GM12873 (cell line): Measurements from ENCODE around the gene HAUS7.

Experiments used
- TF ChIP-seq, protein P1 (sequence below): IDR thresholded peaks from 2 replicates; pipeline ENCODE4 v1.5.1; 2012; ENCODE audit warnings: low read depth, mild to moderate bottlenecking, moderate library complexity, low read length, control low read depth; ENCODE audit not compliant: insufficient read depth; ENCODE audit errors: missing control alignments

Gene HAUS7

DNA sequence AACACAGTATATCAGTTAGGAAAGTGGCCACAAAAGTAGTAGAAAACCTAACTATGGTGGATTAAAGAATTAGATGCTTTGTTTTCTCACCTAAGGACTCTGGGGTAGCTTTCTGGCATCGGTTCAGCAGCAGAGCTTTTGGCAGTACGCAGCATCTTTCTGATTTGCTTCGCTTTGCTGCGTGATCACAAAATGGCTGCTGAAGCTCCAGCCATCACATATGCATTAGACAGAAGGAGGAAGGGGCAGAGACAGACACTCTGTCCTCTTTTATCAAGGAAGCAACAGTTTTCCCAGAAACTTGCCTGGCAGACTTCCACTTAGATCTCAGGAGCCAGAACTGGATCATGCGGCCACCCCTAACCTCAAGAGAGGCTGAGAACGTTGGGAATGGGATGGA, 39.6 kb downstream of the HAUS7 start:
- TF ChIP-seq, protein P1, sequence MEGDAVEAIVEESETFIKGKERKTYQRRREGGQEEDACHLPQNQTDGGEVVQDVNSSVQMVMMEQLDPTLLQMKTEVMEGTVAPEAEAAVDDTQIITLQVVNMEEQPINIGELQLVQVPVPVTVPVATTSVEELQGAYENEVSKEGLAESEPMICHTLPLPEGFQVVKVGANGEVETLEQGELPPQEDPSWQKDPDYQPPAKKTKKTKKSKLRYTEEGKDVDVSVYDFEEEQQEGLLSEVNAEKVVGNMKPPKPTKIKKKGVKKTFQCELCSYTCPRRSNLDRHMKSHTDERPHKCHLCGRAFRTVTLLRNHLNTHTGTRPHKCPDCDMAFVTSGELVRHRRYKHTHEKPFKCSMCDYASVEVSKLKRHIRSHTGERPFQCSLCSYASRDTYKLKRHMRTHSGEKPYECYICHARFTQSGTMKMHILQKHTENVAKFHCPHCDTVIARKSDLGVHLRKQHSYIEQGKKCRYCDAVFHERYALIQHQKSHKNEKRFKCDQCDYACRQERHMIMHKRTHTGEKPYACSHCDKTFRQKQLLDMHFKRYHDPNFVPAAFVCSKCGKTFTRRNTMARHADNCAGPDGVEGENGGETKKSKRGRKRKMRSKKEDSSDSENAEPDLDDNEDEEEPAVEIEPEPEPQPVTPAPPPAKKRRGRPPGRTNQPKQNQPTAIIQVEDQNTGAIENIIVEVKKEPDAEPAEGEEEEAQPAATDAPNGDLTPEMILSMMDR = no peak

DNA sequence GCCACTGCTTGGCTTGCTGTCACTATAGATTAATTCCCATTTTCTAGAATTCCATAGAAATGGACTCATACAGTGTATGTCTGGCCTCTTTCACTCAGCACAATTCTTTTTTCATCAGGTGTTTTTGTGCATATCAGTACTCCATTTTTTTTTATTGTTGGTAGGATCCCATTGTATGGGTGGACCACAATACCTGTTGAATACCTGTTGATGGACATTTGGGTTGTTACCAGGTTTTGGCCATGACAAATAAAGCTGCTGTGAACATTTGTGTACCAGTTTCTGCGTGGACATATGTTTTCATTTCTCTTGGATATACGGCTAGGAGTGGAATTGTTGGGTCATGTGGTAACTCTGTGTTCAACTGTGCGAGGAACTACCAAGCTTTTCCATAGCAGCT, 44.2 kb downstream of the HAUS7 start:
- TF ChIP-seq, protein P1 = no peak

DNA sequence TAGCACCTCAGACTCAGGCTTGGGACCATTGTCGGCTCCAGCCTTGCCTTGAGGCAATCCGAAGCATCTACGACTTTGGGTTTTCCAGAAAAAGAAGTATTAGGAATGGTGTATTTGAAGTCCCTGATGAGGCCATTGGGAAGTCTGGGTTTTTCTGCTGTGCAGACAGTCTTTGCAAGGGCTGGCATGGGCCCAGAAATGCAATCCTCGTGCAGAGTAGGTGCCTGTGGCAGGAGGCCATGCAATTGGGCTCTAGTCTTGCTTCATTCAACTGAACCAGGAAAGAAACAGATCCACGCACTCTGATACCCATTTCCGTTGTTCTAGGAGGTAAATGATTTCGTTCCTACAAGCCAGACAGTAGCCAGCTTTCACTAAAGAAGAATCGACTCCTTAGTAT, 46.7 kb downstream of the HAUS7 start:
- TF ChIP-seq, protein P1 = no peak

DNA sequence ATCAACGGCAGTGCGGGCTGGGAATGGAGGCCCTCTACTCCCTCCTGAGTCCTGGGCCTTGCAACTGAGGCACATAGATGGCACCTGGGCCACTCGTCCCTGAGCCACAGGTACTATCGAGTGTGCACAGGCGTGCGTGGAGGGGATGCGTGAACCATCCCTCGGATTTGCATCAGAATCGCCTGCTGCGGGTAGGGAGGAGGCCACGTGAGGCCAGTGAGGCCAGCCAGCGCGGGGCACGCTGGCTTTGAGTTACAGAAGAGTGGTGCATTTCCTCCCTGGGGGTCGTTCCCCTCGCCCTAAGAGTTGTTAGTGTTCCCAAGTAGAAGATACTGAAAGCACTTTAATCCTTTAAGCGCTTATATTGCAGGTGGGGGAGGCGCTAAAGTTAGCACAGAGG, 48.5 kb downstream of the HAUS7 start:
- TF ChIP-seq, protein P1 = no peak

DNA sequence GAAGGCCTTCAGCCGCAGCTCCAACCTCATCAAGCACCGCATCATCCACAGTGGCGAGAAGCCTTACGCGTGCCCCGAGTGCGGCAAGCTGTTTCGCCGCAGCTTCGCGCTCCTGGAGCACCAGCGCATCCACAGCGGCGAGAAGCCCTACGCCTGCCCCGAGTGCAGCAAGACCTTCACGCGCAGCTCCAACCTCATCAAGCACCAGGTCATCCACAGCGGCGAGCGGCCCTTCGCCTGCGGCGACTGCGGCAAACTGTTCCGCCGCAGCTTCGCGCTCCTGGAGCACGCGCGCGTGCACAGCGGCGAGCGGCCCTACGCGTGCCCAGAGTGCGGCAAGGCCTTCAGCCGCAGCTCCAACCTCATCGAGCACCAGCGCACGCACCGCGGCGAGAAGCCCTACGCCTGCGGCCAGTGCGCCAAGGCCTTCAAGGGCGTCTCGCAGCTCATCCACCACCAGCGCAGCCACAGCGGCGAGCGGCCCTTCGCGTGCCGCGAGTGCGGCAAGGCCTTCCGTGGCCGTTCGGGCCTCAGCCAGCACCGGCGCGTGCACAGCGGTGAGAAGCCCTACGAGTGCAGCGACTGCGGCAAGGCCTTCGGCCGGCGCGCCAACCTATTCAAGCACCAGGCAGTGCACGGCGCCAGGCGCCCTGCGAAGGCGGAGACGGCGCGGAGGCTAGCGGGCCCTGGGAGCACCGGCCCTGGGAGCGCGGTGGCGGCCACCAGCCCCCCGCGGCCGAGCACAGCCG, 49.4 kb downstream of the HAUS7 start:
- TF ChIP-seq, protein P1 = no peak

DNA sequence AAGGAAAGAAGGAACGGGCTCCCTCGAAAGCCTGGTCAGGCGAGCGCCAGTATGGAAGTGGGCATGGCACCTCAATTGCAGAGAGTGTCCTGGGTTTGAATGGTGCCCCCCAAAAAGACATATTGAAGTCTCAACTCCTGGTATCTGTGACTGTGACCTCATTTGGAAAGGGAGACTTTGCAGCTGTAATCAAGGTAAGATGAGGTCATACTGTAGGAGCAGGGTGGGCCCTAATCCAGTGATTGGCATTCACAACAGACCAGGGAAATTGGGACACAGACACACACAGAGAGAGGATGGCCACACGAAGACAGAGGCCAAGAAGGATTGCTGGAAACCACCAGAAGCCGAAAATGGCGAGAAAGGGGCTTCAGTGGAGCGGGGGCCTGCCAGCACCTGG, 52.7 kb downstream of the HAUS7 start:
- TF ChIP-seq, protein P1 = no peak

DNA sequence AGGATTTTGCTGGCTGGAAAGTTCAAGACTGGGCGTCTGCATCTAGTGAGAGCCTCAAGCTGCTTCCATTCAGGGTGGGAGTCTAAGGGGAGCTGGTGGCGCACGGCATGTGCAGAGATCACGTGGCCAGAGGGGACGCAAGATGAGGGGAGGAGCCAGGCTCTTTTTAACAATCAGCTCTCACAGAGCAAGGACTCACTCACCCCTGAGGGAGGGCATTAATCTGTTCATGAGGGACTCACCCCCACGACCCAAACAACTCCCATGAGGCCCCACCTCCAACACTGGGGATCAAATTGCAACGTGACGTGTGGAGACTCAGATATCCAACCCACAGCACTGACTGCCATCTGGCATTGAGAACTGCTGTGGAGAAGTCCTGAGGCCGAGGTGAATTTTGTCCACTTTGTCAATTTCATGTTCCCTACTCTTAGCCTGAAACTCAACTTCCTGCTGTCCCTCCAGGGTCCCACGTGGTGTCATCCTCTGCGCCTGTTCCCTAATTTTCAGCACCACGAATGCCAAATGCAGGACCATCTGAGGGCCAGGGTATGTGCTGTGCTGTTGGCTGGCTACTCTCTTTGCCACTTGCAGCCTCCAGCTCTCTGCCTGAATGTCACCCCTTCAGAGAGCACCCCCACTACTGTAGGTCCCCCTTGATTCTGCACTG, 53.5 kb downstream of the HAUS7 start:
- TF ChIP-seq, protein P1 = no peak
